ENCODE data around the gene ZNF783.

- TF ChIP-seq, protein P1, sequence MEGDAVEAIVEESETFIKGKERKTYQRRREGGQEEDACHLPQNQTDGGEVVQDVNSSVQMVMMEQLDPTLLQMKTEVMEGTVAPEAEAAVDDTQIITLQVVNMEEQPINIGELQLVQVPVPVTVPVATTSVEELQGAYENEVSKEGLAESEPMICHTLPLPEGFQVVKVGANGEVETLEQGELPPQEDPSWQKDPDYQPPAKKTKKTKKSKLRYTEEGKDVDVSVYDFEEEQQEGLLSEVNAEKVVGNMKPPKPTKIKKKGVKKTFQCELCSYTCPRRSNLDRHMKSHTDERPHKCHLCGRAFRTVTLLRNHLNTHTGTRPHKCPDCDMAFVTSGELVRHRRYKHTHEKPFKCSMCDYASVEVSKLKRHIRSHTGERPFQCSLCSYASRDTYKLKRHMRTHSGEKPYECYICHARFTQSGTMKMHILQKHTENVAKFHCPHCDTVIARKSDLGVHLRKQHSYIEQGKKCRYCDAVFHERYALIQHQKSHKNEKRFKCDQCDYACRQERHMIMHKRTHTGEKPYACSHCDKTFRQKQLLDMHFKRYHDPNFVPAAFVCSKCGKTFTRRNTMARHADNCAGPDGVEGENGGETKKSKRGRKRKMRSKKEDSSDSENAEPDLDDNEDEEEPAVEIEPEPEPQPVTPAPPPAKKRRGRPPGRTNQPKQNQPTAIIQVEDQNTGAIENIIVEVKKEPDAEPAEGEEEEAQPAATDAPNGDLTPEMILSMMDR (IDR thresholded peaks at IDR 0.05), result no peak
- TF ChIP-seq POLR2A (IDR thresholded peaks at IDR 0.05), result no peak
Observed at GRCh38 chr7:149254181-149254858, 7.7 kb upstream of the ZNF783 start.
